Measurements from ENCODE around the gene ARHGEF17.

- TF ChIP-seq ZNF274 (IDR thresholded peaks at IDR 0.05; ENCODE audit: low read depth, low read length) (no peak), SUZ12 (IDR thresholded peaks at IDR 0.05; ENCODE audit: extremely low read depth, insufficient read depth, insufficient read length) (no peak)
These were observed 91.1 kb downstream of the ARHGEF17 start for GRCh38 chr11:73399159-73399590.
